ENCODE results near the gene DLGAP1. TPM values are rescaled to one million over a fixed set of nuclear protein-coding genes. Genes with fewer than 3 reads are reported as not detected.

The DLGAP1 gene
- total and polyA plus RNA-seq, 2 of the 13 experiments (the other 11 are each of a cell fraction or from before 2014, with no cell fraction given) = 0.01 TPM; not detected in 1

DNA sequence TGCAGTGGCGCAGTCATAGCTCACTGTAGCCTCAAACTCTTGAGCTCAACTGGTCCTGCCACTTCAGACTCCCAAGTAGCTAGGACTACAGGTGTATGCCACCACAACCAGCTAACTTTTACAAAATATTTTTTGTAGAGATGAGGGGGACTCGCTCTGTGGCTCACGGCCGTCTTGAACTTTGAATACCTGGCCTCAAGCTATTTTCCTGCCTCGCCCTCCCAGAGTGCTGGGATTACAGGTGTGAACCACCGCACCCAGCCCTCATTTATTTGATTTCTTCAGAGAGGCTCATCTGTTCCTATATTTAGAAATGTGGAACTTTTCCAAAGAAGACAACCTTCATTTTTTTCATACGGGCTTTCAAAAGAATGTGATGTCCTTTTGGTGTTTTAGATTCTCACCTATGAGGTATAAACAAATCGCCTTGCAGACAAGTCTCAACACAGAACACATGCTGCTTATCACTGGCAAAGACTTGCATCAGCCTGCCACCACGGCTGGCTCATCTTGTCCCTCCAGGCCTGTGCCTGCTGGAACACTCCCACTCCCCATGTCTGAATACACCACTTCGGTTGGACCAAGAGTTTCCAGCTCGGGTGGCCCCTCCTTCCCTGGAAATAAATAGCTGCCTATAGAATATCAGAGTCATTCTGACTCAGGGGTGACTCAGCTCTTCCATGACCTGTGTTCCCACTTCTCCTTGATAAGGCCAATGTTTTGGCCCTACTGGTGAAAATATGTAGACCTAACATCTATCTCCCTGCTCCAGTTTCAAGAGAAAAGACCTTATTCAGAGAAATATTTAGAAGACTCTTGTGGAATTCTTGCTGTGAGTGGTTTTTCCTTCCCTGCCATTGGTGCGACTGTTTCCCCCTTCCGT, 802.5 kb downstream of the DLGAP1 start (continued):
- TF ChIP-seq ZNF484 (CRISPR knock-in tag; IDR thresholded peaks at IDR 0.05; ENCODE audit: borderline replicate concordance, low read depth) (no peak), SALL1 (CRISPR knock-in tag; IDR thresholded peaks at IDR 0.05) (peak; percentile 30; the same call in 1 of the 2 replicates), ZNF253 (CRISPR knock-in tag; IDR thresholded peaks at IDR 0.05; ENCODE audit: borderline replicate concordance) (no peak), ZNF451 (CRISPR knock-in tag; IDR thresholded peaks at IDR 0.05) (no peak), ETV6 (CRISPR knock-in tag; conservative IDR thresholded peaks at IDR 0.05) (no peak), HDAC2 (CRISPR knock-in tag; IDR thresholded peaks at IDR 0.05) (peak; percentile 43; the same call in 1 of the 2 replicates), HES4 (CRISPR knock-in tag; IDR thresholded peaks at IDR 0.05; ENCODE audit: borderline replicate concordance) (no peak)
- TF ChIP-seq, protein P1, sequence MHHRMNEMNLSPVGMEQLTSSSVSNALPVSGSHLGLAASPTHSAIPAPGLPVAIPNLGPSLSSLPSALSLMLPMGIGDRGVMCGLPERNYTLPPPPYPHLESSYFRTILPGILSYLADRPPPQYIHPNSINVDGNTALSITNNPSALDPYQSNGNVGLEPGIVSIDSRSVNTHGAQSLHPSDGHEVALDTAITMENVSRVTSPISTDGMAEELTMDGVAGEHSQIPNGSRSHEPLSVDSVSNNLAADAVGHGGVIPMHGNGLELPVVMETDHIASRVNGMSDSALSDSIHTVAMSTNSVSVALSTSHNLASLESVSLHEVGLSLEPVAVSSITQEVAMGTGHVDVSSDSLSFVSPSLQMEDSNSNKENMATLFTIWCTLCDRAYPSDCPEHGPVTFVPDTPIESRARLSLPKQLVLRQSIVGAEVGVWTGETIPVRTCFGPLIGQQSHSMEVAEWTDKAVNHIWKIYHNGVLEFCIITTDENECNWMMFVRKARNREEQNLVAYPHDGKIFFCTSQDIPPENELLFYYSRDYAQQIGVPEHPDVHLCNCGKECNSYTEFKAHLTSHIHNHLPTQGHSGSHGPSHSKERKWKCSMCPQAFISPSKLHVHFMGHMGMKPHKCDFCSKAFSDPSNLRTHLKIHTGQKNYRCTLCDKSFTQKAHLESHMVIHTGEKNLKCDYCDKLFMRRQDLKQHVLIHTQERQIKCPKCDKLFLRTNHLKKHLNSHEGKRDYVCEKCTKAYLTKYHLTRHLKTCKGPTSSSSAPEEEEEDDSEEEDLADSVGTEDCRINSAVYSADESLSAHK (CRISPR knock-in tag; IDR thresholded peaks at IDR 0.05; ENCODE audit: borderline replicate concordance) = no peak
- TF ChIP-seq, protein P2, sequence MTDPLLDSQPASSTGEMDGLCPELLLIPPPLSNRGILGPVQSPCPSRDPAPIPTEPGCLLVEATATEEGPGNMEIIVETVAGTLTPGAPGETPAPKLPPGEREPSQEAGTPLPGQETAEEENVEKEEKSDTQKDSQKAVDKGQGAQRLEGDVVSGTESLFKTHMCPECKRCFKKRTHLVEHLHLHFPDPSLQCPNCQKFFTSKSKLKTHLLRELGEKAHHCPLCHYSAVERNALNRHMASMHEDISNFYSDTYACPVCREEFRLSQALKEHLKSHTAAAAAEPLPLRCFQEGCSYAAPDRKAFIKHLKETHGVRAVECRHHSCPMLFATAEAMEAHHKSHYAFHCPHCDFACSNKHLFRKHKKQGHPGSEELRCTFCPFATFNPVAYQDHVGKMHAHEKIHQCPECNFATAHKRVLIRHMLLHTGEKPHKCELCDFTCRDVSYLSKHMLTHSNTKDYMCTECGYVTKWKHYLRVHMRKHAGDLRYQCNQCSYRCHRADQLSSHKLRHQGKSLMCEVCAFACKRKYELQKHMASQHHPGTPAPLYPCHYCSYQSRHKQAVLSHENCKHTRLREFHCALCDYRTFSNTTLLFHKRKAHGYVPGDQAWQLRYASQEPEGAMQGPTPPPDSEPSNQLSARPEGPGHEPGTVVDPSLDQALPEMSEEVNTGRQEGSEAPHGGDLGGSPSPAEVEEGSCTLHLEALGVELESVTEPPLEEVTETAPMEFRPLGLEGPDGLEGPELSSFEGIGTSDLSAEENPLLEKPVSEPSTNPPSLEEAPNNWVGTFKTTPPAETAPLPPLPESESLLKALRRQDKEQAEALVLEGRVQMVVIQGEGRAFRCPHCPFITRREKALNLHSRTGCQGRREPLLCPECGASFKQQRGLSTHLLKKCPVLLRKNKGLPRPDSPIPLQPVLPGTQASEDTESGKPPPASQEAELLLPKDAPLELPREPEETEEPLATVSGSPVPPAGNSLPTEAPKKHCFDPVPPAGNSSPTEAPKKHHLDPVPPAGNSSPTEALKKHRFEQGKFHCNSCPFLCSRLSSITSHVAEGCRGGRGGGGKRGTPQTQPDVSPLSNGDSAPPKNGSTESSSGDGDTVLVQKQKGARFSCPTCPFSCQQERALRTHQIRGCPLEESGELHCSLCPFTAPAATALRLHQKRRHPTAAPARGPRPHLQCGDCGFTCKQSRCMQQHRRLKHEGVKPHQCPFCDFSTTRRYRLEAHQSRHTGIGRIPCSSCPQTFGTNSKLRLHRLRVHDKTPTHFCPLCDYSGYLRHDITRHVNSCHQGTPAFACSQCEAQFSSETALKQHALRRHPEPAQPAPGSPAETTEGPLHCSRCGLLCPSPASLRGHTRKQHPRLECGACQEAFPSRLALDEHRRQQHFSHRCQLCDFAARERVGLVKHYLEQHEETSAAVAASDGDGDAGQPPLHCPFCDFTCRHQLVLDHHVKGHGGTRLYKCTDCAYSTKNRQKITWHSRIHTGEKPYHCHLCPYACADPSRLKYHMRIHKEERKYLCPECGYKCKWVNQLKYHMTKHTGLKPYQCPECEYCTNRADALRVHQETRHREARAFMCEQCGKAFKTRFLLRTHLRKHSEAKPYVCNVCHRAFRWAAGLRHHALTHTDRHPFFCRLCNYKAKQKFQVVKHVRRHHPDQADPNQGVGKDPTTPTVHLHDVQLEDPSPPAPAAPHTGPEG (CRISPR knock-in tag; IDR thresholded peaks at IDR 0.05) = no peak
- TF ChIP-seq, protein P3, sequence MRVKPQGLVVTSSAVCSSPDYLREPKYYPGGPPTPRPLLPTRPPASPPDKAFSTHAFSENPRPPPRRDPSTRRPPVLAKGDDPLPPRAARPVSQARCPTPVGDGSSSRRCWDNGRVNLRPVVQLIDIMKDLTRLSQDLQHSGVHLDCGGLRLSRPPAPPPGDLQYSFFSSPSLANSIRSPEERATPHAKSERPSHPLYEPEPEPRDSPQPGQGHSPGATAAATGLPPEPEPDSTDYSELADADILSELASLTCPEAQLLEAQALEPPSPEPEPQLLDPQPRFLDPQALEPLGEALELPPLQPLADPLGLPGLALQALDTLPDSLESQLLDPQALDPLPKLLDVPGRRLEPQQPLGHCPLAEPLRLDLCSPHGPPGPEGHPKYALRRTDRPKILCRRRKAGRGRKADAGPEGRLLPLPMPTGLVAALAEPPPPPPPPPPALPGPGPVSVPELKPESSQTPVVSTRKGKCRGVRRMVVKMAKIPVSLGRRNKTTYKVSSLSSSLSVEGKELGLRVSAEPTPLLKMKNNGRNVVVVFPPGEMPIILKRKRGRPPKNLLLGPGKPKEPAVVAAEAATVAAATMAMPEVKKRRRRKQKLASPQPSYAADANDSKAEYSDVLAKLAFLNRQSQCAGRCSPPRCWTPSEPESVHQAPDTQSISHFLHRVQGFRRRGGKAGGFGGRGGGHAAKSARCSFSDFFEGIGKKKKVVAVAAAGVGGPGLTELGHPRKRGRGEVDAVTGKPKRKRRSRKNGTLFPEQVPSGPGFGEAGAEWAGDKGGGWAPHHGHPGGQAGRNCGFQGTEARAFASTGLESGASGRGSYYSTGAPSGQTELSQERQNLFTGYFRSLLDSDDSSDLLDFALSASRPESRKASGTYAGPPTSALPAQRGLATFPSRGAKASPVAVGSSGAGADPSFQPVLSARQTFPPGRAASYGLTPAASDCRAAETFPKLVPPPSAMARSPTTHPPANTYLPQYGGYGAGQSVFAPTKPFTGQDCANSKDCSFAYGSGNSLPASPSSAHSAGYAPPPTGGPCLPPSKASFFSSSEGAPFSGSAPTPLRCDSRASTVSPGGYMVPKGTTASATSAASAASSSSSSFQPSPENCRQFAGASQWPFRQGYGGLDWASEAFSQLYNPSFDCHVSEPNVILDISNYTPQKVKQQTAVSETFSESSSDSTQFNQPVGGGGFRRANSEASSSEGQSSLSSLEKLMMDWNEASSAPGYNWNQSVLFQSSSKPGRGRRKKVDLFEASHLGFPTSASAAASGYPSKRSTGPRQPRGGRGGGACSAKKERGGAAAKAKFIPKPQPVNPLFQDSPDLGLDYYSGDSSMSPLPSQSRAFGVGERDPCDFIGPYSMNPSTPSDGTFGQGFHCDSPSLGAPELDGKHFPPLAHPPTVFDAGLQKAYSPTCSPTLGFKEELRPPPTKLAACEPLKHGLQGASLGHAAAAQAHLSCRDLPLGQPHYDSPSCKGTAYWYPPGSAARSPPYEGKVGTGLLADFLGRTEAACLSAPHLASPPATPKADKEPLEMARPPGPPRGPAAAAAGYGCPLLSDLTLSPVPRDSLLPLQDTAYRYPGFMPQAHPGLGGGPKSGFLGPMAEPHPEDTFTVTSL (CRISPR knock-in tag; IDR thresholded peaks at IDR 0.05; ENCODE audit: borderline replicate concordance) = no peak
- TF ChIP-seq, protein P4, sequence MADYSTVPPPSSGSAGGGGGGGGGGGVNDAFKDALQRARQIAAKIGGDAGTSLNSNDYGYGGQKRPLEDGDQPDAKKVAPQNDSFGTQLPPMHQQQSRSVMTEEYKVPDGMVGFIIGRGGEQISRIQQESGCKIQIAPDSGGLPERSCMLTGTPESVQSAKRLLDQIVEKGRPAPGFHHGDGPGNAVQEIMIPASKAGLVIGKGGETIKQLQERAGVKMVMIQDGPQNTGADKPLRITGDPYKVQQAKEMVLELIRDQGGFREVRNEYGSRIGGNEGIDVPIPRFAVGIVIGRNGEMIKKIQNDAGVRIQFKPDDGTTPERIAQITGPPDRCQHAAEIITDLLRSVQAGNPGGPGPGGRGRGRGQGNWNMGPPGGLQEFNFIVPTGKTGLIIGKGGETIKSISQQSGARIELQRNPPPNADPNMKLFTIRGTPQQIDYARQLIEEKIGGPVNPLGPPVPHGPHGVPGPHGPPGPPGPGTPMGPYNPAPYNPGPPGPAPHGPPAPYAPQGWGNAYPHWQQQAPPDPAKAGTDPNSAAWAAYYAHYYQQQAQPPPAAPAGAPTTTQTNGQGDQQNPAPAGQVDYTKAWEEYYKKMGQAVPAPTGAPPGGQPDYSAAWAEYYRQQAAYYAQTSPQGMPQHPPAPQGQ (CRISPR knock-in tag; IDR thresholded peaks at IDR 0.05; ENCODE audit: borderline replicate concordance) = no peak

All from HepG2 (cell line).